ENCODE results near the gene TRIM52.

Gene TRIM52

GRCh38 chr5:181281077-181281983, 20.4 kb upstream of the TRIM52 start:
- POLR2A ChIA-PET = no interaction called here
- H3K27ac ChIP-seq (ENCODE audit: extremely low read depth, low read depth, low read length) = no peak overlapping the region
- no peaks in the 10 kb centered on the region for H3K4me1 ChIP-seq (ENCODE audit: control insufficient read depth, insufficient read depth, low read length)
- no peak for TF ChIP-seq ZNF785 (tag by site-specific recombination; IDR thresholded peaks at IDR 0.05)
- 0 out of 2 replicates have a peak, but pooled peaks have one; percentile 14 for TF ChIP-seq ZNF133 (tag by site-specific recombination; IDR thresholded peaks at IDR 0.05)
- peak; percentile 53; the same call in 1 of the 2 replicates for TF ChIP-seq ZFHX2 (tag by site-specific recombination; conservative IDR thresholded peaks at IDR 0.05)
- TF ChIP-seq ZNF561 (tag by site-specific recombination; IDR thresholded peaks at IDR 0.05; ENCODE audit: borderline replicate concordance) = no peak
- no peak for TF ChIP-seq ZSCAN23 (tag by site-specific recombination; IDR thresholded peaks at IDR 0.05)
- no peak for TF ChIP-seq ZNF48 (tag by site-specific recombination; IDR thresholded peaks at IDR 0.05)
- TF ChIP-seq HOXD13 (CRISPR knock-in tag; IDR thresholded peaks at IDR 0.05; ENCODE audit: borderline replicate concordance) = no peak
- peak; percentile 28; the same call in 1 of the 2 replicates for TF ChIP-seq EGR2 (tag by site-specific recombination; IDR thresholded peaks at IDR 0.05; ENCODE audit: low read depth)
- TF ChIP-seq ZNF549 (tag by site-specific recombination; IDR thresholded peaks at IDR 0.05) = no peak
- no peak for TF ChIP-seq ZNF121 (tag by site-specific recombination; IDR thresholded peaks at IDR 0.05)
- TF ChIP-seq ZNF211 (tag by site-specific recombination; IDR thresholded peaks at IDR 0.05; ENCODE audit: low read depth) = no peak
- no peak for TF ChIP-seq ZNF391 (tag by site-specific recombination; IDR thresholded peaks at IDR 0.05; ENCODE audit: borderline replicate concordance, low read depth)
- TF ChIP-seq, protein P1, sequence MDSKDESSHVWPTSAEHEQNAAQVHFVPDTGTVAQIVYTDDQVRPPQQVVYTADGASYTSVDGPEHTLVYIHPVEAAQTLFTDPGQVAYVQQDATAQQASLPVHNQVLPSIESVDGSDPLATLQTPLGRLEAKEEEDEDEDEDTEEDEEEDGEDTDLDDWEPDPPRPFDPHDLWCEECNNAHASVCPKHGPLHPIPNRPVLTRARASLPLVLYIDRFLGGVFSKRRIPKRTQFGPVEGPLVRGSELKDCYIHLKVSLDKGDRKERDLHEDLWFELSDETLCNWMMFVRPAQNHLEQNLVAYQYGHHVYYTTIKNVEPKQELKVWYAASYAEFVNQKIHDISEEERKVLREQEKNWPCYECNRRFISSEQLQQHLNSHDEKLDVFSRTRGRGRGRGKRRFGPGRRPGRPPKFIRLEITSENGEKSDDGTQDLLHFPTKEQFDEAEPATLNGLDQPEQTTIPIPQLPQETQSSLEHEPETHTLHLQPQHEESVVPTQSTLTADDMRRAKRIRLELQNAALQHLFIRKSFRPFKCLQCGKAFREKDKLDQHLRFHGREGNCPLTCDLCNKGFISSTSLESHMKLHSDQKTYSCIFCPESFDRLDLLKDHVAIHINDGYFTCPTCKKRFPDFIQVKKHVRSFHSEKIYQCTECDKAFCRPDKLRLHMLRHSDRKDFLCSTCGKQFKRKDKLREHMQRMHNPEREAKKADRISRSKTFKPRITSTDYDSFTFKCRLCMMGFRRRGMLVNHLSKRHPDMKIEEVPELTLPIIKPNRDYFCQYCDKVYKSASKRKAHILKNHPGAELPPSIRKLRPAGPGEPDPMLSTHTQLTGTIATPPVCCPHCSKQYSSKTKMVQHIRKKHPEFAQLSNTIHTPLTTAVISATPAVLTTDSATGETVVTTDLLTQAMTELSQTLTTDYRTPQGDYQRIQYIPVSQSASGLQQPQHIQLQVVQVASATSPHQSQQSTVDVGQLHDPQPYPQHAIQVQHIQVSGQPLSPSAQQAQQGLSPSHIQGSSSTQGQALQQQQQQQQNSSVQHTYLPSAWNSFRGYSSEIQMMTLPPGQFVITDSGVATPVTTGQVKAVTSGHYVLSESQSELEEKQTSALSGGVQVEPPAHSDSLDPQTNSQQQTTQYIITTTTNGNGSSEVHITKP (tag by site-specific recombination; IDR thresholded peaks at IDR 0.05) = no peak
- no peak for TF ChIP-seq ZNF664 (tag by site-specific recombination; IDR thresholded peaks at IDR 0.05)
- no peak for TF ChIP-seq SALL2 (tag by site-specific recombination; IDR thresholded peaks at IDR 0.05; ENCODE audit: borderline replicate concordance)
- no peak for TF ChIP-seq ZBTB1 (tag by site-specific recombination; IDR thresholded peaks at IDR 0.05)
- TF ChIP-seq, protein P2, sequence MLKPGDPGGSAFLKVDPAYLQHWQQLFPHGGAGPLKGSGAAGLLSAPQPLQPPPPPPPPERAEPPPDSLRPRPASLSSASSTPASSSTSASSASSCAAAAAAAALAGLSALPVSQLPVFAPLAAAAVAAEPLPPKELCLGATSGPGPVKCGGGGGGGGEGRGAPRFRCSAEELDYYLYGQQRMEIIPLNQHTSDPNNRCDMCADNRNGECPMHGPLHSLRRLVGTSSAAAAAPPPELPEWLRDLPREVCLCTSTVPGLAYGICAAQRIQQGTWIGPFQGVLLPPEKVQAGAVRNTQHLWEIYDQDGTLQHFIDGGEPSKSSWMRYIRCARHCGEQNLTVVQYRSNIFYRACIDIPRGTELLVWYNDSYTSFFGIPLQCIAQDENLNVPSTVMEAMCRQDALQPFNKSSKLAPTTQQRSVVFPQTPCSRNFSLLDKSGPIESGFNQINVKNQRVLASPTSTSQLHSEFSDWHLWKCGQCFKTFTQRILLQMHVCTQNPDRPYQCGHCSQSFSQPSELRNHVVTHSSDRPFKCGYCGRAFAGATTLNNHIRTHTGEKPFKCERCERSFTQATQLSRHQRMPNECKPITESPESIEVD (tag by site-specific recombination; IDR thresholded peaks at IDR 0.05) = no peak
- TF ChIP-seq PRDM1 (tag by site-specific recombination; IDR thresholded peaks at IDR 0.05) = no peak
- no peak for TF ChIP-seq ZNF658 (tag by site-specific recombination; IDR thresholded peaks at IDR 0.05)
- no peak for TF ChIP-seq ZNF843 (tag by site-specific recombination; IDR thresholded peaks at IDR 0.05)
- no peak for TF ChIP-seq ZNF19 (tag by site-specific recombination; IDR thresholded peaks at IDR 0.05; ENCODE audit: low read depth)
- no peak for TF ChIP-seq ZNF629 (tag by site-specific recombination; IDR thresholded peaks at IDR 0.05)
- TF ChIP-seq ZNF623 (tag by site-specific recombination; IDR thresholded peaks at IDR 0.05) = no peak
- TF ChIP-seq MEIS1 (CRISPR knock-in tag; IDR thresholded peaks at IDR 0.05; ENCODE audit: borderline replicate concordance) = no peak
- TF ChIP-seq ZNF146 (tag by site-specific recombination; IDR thresholded peaks at IDR 0.05) = no peak
- no peak for TF ChIP-seq ZNF792 (tag by site-specific recombination; IDR thresholded peaks at IDR 0.05)
- H3K36me3 ChIP-seq (ENCODE audit: control insufficient read depth in 2 of 2, insufficient read depth in 1 of 2, low read length in 2 of 2) = no peaks in the 10 kb centered on the region
- H3K9me3 ChIP-seq (ENCODE audit: control insufficient read depth, insufficient read depth, low read depth, low read length) = no peaks in the 10 kb centered on the region
- no peak overlapping the region for H3K4me3 ChIP-seq (ENCODE audit: low read depth, low read length)
- CTCF ChIA-PET = no interaction called here
